Body of pancreas (tissue), 4 donors: ENCODE data around the gene NDST4. TPM values are rescaled to one million over a fixed set of nuclear protein-coding genes. Genes with fewer than 3 reads are reported as not detected.
A peak's percentile ranks its signal among the peaks of the same experiment; 100 is the strongest.

Source experiments
- ATAC-seq: fragments of 150-250 bp; one replicate; pipeline ENCODE4 v1.9.1; 2016
- DNase-seq, 4 donors: peaks; one replicate each; pipeline ENCODE4 v3.0.0-alpha.2; 2019
- H3K27ac ChIP-seq, 4 donors: fragments of 200-600 bp; sonication (generic); 1 replicate in 3 of 4; 2 replicates in 1 of 4; pipeline versions ENCODE4 v1.5.1 to v1.6.1; 2016 to 2019; ENCODE audit warnings: mild to moderate bottlenecking in 1 of 4, mixed read lengths in 1 of 4, moderate library complexity in 1 of 4
- H3K27me3 ChIP-seq, 2 donors: fragments of 200-600 bp; sonication (generic); one replicate each; pipeline ENCODE4 v1.6.0; 2016; ENCODE audit warnings: mild to moderate bottlenecking in 1 of 2
- H3K36me3 ChIP-seq, 2 donors: fragments of 200-600 bp; sonication (generic); replicated peaks in 1 of 2; 2 replicates each; pipeline ENCODE4 v1.5.1; 2016; ENCODE audit warnings: low read depth in 2 of 2; ENCODE audit not compliant: insufficient read depth in 1 of 2
- H3K4me1 ChIP-seq: fragments of 200-600 bp; sonication (generic); one replicate; pipeline ENCODE4 v1.6.0; 2016
- H3K4me3 ChIP-seq, 2 donors: fragments of 200-600 bp; sonication (generic); 1 replicate in 1 of 2; 2 replicates in 1 of 2; pipeline ENCODE4 v1.5.1; 2016 to 2019
- H3K9me3 ChIP-seq, 3 donors: fragments of 200-600 bp; sonication (generic); 1 replicate in 2 of 3; 2 replicates in 1 of 3; pipeline ENCODE4 v1.5.1; 2016
- POLR2A ChIP-seq, 3 donors: fragments of 450-650 bp; IDR thresholded peaks; one replicate each; pipeline ENCODE4 v1.6.1; 2016; ENCODE audit warnings: antibody characterized with exemption in 3 of 3, mild to moderate bottlenecking in 2 of 3
- WGBS, 2 donors: methylation state at CpG; one replicate each; pipeline ENCODE4 v1.1.5; 2017; 5-methylcytosine and 5-hydroxymethylcytosine counted together
- intact Hi-C: fragments of 100-400 bp; cut with DNase I; formaldehyde crosslinking; loops from one replicate; pipeline ENCODE4 v1.15.1; 2023
- total RNA-seq, 2 donors: library from RNA; depleted of rRNA; stranded (reverse); fragments of >200 nt; gene quantifications; one replicate each; pipeline ENCODE4 v1.1.0, GENCODE V29; 2016
- TF ChIP-seq, protein P1 (sequence below), 7 experiments: fragments of 450-650 bp in 4 of 7; fragments of 200-600 bp in 3 of 7; sonication (generic) in 3 of 7; IDR thresholded peaks; one replicate each; pipeline ENCODE4 v1.5.1; 2016 to 2019; ENCODE audit warnings: antibody characterized with exemption in 7 of 7

NDST4 gene
- total RNA-seq, 2 donors from 2014 or later: not detected

DNA sequence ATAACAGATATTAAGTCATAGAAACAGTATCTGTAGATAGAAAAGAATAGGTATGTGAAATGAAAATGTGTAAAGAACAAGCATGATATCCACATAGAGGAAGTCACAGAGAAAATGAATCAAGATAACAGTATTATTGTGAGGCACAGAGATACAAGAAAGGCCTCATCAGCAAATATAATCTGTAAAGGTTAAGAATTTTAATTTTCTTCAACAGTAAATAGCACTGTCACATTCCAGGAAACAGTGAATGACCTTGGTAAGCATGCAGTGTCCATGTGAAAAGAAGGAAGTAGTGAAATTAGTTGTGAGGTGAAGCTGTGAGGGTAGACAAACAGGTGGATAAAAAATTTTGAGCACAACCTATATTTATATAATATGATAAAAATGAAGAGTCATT is 39.5 kb upstream of the NDST4 start:
- no peaks in the 10 kb centered on the region for H3K9me3 ChIP-seq
- H3K36me3 ChIP-seq: no peaks in the 10 kb centered on the region
- intact Hi-C loops: no loop called here
- no peak for ATAC-seq
- H3K27ac ChIP-seq: no peak overlapping the region
- no peak for DNase-seq
- H3K4me1 ChIP-seq: no peaks in the 10 kb centered on the region
- TF ChIP-seq, protein P1, sequence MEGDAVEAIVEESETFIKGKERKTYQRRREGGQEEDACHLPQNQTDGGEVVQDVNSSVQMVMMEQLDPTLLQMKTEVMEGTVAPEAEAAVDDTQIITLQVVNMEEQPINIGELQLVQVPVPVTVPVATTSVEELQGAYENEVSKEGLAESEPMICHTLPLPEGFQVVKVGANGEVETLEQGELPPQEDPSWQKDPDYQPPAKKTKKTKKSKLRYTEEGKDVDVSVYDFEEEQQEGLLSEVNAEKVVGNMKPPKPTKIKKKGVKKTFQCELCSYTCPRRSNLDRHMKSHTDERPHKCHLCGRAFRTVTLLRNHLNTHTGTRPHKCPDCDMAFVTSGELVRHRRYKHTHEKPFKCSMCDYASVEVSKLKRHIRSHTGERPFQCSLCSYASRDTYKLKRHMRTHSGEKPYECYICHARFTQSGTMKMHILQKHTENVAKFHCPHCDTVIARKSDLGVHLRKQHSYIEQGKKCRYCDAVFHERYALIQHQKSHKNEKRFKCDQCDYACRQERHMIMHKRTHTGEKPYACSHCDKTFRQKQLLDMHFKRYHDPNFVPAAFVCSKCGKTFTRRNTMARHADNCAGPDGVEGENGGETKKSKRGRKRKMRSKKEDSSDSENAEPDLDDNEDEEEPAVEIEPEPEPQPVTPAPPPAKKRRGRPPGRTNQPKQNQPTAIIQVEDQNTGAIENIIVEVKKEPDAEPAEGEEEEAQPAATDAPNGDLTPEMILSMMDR (IDR thresholded peaks at IDR 0.05): no peak
- TF ChIP-seq POLR2A (IDR thresholded peaks at IDR 0.05): no peak
- no peaks in the 10 kb centered on the region for H3K27me3 ChIP-seq
- no peak overlapping the region for H3K4me3 ChIP-seq

DNA sequence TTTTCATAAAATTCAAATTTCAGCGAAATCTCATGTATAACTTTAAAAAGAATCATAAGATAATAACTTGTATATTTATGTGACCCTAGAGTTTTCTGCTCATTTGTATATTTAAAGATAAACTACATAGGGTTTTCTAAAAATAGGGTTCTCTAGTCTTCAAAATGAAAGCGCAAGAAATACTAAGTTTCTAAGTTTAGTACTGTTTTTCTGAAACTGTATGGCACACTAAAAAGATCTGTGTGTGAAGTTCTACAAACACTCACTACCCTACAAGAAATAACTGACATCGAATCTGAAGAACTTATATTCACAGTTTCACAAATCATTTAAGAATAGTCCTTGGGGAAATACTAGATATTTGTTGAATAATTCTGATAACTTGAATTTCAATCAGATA is 38.7 kb upstream of the NDST4 start:
- Histone ChIP-seq H3K9me3 (no peaks in the 10 kb centered on the region), H3K27me3 (no peaks in the 10 kb centered on the region), H3K4me1 (no peaks in the 10 kb centered on the region), H3K27ac (no peak overlapping the region), H3K4me3 (no peak overlapping the region), H3K36me3 (no peaks in the 10 kb centered on the region)
- no peak for ATAC-seq
- WGBS, 2 donors: 80 to 95% methylated on average over 3 of the region's 3 CpGs
- TF ChIP-seq, protein P1 (IDR thresholded peaks at IDR 0.05): no peak
- TF ChIP-seq POLR2A (IDR thresholded peaks at IDR 0.05): no peak
- intact Hi-C loops: no loop called here
- DNase-seq: no peak

DNA sequence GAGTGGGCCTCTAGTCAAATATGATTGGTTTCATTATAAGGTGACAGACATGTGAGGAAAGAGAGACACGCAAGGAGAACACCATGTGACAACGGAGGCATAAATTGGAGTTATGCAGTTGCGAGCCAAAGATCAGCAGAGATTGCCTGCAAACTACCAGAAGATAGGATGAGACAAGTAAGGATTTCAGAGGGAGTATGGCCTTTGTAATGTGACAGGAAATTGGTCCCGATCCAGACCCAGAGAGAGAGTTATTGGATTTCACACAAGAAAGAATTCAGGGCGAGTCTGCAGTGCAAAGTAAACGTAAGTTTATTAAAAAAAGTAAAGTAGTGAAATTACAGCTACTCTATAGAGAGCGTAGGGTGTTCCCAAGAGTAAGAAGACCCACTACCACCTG is 35.7 kb upstream of the NDST4 start:
- Histone ChIP-seq H3K9me3 (no peaks in the 10 kb centered on the region), H3K27me3 (no peaks in the 10 kb centered on the region), H3K4me3 (no peak overlapping the region), H3K36me3 (no peaks in the 10 kb centered on the region), H3K27ac (no peak overlapping the region), H3K4me1 (peaks cover 10% of the 10 kb centered on the region)
- intact Hi-C loops: no loop called here
- DNase-seq (no peak), ATAC-seq (no peak)
- 74 to 75% methylated on average over 7 of the region's 7 CpGs for WGBS, 2 donors
- TF ChIP-seq, protein P1 (IDR thresholded peaks at IDR 0.05): no peak
- no peak for TF ChIP-seq POLR2A (IDR thresholded peaks at IDR 0.05)

DNA sequence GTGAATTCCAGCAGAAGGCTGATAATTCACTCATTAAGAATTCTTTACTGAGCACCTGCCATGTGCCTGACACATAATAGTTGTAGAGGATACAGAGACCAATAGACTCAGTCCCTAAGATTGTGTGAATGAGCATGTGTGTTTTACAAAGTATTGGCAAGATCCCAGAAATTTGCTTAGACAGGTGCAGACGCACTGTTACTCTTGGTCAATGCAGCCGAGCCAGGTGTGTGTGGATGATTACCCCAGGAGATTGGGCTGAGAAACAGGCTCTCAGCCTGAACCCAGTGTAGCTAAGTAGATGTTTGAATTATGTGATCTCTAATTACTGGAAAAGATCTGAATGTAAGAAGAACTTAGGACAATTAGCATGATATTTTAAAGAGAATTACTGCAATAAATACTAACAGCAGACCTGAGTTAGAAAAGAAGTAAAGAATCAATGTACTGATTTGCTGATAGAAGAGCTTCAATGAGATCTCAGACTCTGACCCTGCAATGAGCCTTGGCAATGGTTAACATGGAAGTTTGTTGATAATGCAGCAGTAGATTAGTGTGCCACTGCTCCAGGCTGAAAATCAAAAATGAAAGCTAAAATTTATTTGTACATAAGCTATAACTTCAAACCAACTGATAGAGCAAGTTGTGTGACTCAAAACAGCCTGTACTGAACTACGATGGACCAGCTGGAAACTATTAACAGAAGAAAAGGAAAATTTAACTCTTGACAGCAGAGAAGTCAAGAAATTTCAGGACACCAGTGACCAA is 32.2 kb upstream of the NDST4 start:
- 11 to 26% methylated on average over 3 of the region's 3 CpGs for WGBS, 2 donors
- intact Hi-C loops: no loop called here
- Histone ChIP-seq H3K4me3 (no peak overlapping the region), H3K27me3 (no peaks in the 10 kb centered on the region), H3K36me3 (no peaks in the 10 kb centered on the region), H3K4me1 (peaks cover 10% of the 10 kb centered on the region), H3K9me3 (no peaks in the 10 kb centered on the region), H3K27ac (peak overlapping the region in 1 of 4 donors; percentile 32)
- ATAC-seq (peak; percentile 86), DNase-seq (peak; percentile 16 to 68 (median 54))
- TF ChIP-seq, protein P1 (IDR thresholded peaks at IDR 0.05): no peak
- TF ChIP-seq POLR2A (IDR thresholded peaks at IDR 0.05): no peak

DNA sequence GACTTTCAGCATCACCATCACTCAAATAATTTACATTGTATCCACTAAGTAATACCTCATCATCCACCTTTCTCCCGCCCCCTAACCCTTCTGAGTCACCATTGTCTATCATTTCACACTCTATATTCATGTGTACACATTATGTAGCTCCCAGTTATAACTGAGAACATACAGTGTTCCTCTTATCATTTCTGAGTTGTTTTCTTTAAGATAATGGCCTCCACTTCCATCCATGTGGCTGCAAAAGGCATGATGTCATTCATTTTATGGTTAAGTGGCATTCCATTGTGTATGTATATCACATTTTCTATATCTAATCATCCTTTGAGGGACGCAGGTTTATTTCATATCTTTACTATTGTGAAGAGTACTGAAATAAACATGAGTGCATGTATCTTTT is 14.6 kb upstream of the NDST4 start:
- ATAC-seq: no peak
- 55 to 67% methylated on average over 2 of the region's 2 CpGs for WGBS, 2 donors
- no peak for TF ChIP-seq POLR2A (IDR thresholded peaks at IDR 0.05)
- TF ChIP-seq, protein P1 (IDR thresholded peaks at IDR 0.05): no peak
- intact Hi-C loops: no loop called here
- no peaks in the 10 kb centered on the region for H3K9me3 ChIP-seq
- H3K36me3 ChIP-seq: no peaks in the 10 kb centered on the region
- H3K27me3 ChIP-seq: peaks cover 0 to 4% of the 10 kb centered on the region in 2 donors
- H3K4me3 ChIP-seq: no peak overlapping the region
- DNase-seq: no peak
- no peak overlapping the region for H3K27ac ChIP-seq
- H3K4me1 ChIP-seq: no peaks in the 10 kb centered on the region
